Fibroblast of skin of right quadriceps (primary cell): Measurements from ENCODE around the gene SNAP47.

Experiments
- DNase-seq: peaks from one replicate; pipeline ENCODE4 v3.0.0-alpha.2; 2013

The SNAP47 gene

GRCh38 chr1:227769936-227770494 lies 34.8 kb downstream of the SNAP47 start:
- no peak for DNase-seq

DNA sequence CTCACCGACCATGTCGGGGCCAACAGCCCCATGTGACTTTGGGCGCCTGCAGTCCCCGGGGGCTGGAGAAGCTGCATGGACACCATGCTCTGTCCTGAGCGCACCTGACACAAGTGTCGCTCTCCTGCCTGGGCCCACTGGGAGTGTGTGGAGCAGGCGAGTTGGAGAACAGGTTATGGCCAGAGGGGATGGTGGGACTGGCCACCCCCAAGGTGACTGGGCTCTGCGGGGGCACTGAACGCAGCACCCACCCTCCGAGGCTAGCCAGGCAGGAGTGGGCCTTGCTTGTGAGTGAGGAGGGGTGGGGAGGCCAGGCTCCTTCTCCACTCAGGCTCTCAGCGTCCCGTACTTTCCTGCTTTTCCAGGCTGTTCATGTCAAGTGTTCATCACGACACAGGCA lies 35.6 kb downstream of the SNAP47 start:
- no peak for DNase-seq

DNA sequence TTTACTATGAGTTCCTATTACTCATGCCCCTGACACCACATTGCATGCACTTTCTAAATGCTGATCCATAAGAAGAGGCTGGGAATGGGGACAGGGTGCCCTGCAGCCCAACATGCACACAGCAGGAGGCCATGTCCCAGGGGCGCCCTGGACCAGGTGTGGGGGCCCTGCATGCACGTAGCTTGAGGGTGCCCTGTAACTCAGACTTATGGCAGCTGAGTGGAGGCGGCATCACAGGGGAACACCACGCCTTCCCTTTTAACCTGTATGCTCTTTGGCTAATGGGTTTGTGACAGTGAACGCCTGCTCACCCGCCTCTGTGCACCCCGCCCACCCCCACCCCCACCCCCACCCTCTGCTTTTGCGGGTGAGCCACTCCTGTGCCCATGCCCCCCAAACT lies 36.1 kb downstream of the SNAP47 start:
- DNase-seq = no peak

DNA sequence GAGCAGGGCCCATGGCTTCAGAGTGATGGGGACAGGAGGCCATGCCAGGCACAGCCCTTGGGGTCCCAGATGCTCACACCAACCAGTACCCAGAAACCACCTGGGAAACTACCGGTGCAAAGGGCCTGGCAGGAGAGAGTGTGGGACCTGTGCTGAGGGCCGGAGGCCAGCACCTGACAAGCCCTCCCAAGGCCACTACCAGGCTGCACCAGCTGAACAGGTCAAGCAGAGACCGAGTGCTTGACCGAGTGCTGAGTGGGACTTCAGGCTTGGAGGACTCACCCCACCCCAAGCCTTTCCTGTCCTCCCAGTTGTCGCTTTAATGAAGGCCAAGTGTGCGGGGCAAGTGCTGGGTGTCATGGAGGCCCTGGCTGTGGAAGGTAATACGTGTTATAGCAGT lies 36.5 kb downstream of the SNAP47 start:
- DNase-seq = no peak

DNA sequence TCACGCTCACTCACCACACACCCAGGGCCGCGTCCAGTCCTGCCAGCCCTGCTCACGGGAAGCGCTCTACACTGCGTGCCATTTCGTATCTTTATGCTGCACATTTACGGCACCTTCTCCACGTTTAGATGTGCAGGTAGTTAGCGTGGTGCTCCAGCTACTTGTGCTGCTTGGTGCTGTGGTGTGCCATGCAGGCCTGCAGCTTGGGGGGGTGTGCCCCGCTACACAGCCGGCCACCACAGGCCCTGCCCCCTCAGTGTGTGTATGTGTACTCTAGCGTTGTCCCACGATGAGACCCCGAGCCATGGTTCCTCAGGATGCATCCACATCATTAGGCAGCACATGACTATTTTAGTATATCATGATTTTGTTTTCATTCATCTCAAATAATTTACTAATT lies 38.3 kb downstream of the SNAP47 start:
- no peak for DNase-seq

- DNase-seq = no peak
Observed at GRCh38 chr1:227774051-227774731, 39.0 kb downstream of the SNAP47 start.

- peak; percentile 97 for DNase-seq
Observed at GRCh38 chr1:227774821-227775661, 39.8 kb downstream of the SNAP47 start.

GRCh38 chr1:227775841-227776240 lies 40.6 kb downstream of the SNAP47 start:
- no peak for DNase-seq

DNA sequence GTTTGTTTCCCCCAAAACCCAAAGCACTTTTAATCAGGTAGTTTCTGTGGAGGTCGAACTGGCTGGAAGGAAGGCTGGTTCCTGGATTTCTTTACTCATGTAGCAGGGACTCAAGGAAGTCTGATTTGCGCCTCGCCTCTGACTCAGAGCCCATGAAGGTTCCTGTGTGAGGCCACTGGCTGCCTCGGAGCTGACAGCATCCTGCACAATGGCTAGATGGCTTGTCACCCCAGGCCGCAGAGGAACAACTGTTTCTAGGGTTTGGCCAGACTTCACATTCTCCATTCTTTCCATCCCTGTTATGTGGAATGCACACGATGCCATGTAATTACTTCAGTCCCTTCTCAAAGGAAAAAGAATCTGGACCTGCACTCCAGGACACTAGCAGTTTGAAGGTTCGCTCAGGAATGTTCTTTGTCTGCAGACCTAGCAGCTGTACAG lies 41.1 kb downstream of the SNAP47 start:
- peak; percentile 88 for DNase-seq

DNA sequence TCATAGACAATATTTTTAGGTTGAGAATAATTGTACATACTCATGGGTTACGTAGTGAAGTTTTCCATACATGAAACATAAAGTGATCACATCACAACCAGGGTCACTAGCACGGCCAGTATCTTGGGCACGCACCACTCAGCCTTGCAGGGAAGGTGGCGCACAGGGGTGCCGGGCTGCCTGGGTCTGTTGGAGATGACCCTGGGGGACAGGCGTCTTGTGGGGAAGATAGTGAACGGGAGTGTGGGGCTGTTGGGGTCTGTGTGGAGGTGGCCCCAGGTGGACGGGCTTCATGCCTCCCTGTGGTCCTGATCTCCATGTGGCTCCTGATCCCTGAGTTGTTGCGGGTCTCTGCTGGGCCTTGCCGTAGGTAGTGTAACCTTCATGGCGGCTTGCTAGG lies 41.9 kb downstream of the SNAP47 start:
- no peak for DNase-seq

DNA sequence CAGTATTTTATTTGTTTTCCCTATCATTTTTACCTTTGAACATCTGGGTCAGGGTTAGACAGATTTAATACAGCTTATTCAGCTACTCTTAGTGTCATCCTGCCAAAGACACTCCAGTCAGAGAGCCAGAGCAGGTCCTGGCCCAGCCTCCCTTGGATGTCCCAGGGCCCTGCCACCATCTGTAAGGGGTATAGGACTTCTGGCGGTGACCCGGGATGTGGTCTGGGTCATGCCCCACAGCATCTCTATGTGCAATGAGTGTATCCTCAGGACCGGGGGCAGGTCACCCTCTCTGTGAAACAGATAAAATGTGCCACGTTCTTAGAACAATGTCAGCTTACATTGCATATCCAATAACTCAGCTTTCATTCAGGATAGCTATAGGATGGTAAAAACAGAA lies 42.4 kb downstream of the SNAP47 start:
- no peak for DNase-seq

DNA sequence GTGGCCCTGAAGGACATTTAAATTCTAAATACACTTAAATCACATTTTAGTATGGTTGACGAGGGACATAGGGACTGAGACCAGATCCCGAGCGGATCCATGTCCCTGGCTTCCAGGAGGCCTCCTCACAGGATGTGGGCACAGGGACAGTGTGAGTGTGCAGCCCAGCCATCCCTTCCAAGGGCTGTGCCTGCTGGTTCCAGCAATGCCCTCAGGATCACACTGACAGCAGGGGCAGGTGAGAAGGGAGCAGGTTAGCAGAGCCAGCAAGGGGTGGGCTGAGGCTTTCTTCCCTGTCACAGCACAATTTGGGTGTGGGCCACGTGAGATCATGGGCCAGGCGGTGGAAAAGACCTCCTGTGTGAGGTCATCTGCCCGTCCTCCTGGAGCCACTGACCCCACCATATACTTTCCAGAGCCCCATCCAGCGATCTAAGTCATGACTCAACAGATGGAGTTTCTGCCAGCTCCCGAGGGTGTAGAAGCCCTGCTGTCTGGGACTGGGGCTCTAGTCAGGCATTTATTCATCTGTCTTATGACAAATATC lies 43.2 kb downstream of the SNAP47 start:
- DNase-seq = peak; percentile 54

DNA sequence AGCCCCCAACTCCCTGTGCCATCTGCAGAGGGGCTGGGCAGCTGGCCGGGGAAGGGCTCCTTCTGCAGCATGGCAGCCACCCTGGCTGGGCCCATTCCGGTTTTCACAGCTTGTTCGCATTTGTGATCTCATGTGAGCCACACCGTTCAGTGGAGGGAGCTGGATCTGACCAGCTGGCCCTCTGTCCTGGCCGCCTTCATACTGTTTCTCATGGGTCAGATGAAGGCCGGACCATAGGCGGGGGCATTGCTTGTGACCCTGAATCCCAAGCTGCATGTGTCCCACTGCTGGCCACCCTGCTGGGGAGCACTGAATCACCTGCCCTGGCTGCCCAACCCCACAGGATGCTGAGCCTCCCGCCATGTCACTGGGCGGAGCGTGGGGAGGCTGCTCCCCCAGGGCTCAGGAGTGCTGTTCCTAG lies 43.8 kb downstream of the SNAP47 start:
- no peak for DNase-seq

GRCh38 chr1:227779685-227780084 lies 44.5 kb downstream of the SNAP47 start:
- no peak for DNase-seq

DNA sequence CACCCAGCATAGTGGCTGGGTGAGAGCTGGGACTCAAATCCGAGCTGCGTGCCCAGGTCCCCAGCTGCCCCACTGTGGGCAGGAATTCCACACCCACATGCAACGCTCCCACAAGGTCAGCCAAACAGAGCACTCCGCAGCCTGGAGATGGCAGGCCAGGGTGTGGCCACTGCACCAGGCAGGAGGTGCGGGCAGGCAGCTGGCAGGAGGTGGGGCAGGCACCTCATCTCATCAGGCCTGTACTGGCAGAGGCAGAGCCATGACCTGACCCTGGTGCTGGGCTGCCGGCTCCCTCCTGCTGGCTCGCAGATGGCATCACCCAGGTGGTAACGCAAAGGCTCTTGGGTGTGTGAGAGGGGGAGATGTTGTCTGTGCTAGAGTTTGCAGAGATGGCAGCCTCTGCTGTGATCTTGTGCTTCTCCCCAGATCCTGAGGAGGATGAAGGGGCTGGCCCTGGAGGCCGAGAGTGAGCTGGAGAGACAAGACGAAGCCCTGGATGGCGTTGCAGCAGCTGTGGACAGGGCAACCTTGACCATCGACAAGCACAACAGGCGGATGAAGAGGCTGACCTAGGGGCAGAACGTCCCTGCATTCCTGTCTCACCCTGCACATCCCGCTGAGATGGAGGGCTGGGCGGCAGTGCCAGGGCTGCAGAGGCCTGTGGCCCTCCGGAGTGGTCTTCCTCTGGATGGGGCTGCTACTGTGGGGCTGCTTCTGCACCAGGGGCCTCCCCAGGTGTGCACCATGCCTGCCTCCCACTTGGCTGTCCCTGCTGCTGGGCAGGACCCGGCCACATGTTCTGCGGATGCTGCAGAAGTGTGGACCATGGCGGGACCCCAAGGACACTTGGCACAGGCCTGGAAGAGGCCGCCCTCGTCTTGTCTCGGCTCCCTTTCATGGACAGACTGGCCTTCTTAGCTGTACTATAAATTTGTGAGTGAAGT lies 45.1 kb downstream of the SNAP47 start:
- no peak for DNase-seq

DNA sequence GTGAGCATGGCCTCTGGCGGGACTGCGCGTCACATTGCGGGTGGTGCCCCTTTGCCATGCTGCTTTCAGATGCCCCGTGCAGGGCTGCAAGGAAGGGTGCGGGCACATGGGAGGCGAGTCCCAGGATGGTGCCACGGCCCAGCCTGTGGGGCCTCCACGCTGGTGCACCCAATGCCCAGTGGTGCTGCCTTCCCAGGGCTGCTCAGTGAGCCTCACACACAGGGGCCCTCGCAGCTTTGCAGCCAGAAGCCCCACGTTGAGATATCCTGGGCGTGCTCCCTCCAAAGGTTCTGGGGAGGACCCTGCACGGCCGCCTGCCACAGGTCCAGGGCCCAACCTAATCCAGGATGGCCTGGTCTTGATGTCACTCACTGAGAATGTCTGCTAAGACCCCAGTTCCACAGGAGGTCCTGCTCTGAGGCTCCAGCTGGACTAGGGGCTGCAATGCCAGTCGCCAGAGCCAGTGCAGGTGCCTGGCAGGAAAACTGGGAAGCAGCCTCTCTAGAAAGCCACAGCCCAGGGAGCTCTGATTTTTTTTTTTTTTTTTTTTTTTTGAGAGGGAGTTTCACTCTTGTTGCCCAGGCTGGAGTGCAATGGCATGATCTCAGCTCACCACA lies 46.2 kb downstream of the SNAP47 start:
- DNase-seq = no peak

- DNase-seq = no peak
Observed at GRCh38 chr1:227782226-227782625, 47.0 kb downstream of the SNAP47 start.

- DNase-seq = no peak
Observed at GRCh38 chr1:227785094-227785804, 50.0 kb downstream of the SNAP47 start.

DNA sequence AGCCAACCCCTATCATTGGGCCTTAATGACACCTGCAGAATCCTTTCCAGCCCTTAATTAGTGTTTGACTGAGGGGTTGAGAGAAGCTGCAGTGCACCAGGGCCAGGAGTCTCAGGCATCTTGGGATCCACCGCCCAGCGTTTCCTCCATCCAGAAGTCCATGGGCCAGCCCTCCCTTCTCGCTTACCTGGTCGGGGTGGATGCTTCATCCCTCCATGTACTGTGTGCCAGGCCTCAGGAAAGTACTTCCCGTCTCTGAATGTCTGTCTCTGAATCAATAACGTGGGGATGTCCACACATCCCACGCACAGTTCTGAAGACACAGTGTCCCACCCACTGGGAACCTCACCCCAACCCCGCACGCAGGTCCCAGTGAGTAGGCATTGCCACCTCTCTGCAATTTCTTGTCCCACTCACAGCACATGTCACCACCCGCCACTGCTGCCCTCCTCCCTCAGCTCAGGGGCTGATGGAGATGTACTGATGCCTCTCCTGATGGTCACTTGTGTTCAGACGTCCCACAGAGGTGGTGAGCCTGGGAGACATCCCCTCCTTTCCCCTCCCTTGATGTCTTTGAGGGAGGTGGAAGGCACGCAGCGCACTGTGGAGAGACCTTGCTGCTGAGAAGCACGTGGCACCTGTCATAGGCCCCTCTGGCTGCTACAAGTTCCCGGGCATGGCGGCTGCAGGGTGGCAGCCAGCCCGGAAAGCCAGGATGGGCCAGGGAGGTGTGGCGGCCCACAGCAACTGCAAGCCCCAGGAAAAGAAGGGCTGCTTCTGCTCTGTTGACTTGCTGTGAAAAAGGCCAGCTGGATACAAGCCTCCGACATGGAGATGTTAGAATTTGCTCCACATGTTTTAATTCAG lies 50.8 kb downstream of the SNAP47 start:
- DNase-seq = no peak
